NCI-H69 (cell line): ENCODE data around the gene CTDSP2.
A peak's percentile ranks its signal among the peaks of the same experiment; 100 is the strongest.
"Not testable (repeated sequence)": the region's sequence is repeated elsewhere in the genome, so short reads cannot be mapped to it uniquely, and the experiment has no call there.

ENCODE experiments used
- DNase-seq: peaks from one replicate; lab custom pipeline; 2025; lab: John Stamatoyannopoulos, UW

The CTDSP2 gene

DNA sequence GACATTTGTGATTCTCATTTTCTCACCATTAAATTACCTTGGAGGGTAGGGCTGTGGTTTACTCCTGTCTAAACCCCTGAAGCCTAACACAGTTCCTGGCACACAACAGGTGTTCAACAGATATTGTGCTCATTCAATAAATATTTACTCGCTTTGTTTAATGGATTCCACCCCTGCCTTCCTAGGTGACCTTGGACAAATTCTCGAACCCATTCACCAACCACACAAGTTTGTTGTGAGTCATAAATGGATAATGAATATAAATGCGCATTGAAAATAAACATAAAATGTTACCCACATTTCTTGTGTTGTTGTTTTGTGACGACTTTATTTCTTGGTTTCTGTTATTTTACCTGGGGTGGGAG, 64.3 kb downstream of the CTDSP2 start:
- DNase-seq, result peak; percentile 60

DNA sequence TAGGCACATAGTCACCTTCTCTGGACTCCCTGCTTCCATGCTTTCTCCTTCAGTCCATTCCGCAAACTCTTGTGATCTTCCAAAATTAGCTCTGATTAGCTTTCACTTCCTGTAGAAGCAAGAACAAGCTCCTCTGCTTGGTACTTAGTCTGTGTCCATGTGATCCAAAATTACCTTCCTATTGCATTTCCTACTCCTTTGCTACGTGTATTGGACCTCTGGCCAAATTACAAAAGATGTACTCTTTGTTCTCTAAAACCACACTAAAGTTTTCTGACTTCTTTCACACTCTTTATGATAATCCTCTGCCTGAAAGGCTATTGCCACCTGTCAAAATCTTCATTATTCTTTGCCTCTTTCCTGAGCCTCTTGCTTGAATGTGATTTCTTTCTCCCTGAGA, 64.7 kb downstream of the CTDSP2 start:
- DNase-seq, result no peak

DNA sequence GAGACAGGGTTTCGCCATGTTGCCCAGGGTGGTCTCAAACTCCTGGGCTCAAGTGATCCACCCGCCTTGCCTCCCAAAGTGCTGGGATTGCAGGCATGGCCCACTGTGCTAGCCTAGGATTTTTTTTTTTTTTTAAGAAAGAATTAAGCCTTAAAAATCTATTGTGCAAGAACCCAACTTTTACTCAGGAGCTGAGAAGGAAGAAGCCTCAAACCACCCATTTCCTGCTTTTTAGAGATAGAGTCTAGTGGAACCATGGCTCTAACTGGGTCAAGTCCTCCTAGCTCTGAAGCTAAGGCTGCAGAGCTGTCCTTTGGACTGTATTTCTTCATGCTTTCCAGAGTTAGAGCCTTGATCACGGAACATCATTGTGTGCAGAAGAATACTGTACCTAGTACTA, 65.3 kb downstream of the CTDSP2 start:
- no peak for DNase-seq

- DNase-seq, result no peak
Measured at GRCh38 chr12:57780284-57780897, 66.1 kb downstream of the CTDSP2 start.

- DNase-seq, result no peak
Measured at GRCh38 chr12:57779736-57780135, 66.8 kb downstream of the CTDSP2 start.

GRCh38 chr12:57777911-57778310, 68.6 kb downstream of the CTDSP2 start:
- DNase-seq, result no peak

DNA sequence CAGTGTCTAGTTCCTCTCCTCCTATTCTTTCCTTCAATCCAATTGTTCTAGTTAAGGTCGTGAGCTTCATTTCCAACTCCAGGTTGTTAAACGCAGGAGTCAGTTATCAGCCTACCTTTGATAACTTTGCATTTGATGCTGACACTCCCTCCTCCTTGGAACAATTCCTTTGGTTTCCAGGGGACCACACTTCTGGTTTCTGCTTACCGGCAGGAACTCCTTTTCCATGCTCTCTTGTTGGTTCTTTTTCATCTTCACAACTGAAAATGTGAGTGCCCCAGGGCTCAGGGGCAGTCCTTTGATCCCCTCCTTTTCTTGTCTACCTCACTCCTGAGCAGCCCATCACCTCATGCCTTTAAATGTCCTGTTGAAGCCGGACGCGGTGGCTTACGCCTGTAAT, 69.2 kb downstream of the CTDSP2 start:
- no peak for DNase-seq

GRCh38 chr12:57776247-57776587, 70.3 kb downstream of the CTDSP2 start:
- no peak for DNase-seq

DNA sequence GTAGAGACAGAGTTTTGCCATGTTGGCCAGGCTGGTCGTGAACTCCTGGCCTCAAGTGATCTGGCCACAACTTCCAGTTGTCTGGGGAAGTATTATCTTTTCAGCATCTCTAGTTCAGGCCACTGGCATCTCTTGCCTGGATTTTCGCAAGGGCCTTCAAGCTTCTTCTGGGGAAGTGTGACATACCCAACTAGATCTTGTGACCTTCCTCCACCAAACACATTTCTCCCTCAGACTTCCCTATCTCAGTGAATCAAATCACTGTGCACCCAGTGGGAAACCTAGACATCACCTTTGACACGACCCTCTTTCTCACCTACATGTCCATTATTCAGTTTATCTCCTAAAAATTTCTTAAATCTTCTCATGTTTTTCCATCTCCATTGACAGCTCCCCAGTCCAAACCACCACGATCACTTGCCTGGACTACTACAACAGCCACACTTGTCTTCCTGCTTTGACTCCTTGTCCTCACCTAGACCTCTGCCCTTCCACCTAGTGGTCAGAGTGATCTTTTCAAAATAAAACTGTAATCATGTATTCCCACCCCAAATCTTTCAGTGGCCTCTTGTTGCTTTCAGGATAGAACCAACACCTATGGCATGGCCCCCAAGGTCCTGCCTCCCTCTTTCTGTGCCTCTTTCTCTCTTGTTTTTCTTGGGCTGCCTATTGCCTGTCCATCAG, 70.8 kb downstream of the CTDSP2 start:
- no peak for DNase-seq

DNA sequence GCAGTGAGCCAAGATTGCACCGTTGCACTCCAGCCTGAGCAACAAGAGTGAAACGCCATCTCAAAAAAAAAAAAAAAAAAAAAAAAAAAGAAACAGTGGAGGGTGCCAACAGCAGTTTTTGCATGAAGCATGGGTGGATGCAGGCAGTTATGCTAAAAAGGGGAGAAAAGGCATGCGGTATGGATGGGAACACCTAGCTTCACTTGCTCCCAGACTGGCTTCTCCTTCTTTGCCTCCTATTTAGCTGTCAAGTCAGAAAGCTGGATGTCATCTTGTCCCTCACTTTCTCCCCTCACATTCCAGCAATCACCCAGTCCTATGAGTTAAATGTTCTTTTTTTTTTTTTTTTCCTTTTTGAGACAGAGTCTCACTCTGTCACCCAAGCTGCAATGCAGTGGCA, 71.5 kb downstream of the CTDSP2 start:
- DNase-seq, result no peak

DNA sequence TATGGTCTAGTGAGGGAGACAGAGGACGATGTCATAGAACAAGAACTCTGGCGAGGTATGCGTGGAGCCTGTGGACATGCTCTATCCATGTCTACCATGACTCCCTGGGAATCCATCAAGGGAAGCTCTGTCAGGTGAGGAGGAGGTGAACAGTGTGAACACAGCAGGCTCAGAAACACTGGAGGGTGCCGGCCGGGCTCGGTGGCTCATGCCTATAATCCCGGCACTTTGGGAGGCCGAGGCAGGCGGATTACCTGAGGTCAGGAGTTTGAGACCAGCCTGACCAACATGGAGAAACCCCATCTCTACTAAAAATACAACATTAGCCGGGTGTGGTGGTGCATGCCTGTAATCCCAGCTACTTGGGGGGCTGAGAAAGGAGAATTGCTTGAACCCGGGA, 71.9 kb downstream of the CTDSP2 start:
- DNase-seq, result not testable (repeated sequence)

- DNase-seq, result peak; percentile 79
Measured at GRCh38 chr12:57772429-57773322, 73.9 kb downstream of the CTDSP2 start, which contains the start of gene EEF1AKMT3. EEF1AKMT3 (plus strand) TSS chr12:57772614; CDS start chr12:57772725, 111 bp downstream.

DNA sequence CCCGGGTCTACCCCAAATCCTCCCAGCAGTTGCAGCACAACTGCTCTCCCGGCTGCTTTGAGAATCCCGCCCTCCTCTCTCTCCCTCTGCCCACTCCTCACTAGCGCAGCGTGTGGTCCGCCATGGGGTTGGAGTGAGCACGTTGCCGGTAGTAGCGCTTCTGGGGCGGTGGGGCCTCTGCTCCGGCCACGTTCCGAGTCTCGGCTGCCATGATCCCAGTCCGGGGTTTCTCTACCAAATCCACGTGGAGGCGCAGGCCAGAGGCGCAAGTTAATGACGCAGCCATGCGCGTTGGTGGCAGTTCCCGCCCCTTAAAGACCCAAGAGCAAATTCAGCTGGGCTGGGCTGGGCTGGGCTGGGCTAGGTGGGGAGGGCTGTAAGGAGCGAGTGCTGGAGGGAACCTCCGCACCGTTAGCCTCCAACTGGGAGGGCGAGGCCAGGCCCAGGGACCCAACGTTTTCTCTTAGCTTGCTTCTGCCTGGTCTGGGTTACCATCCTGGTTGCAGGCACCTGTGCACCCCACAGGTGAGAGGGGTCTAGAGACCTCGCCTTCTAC, 74.6 kb downstream of the CTDSP2 start, which contains the start of gene METTL1:
TSS of gene METTL1 (minus strand) at position 233 of the 556 bp plus-strand sequence. CDS start at position 211, 22 bp downstream.
- peak; percentile 98 for DNase-seq

DNA sequence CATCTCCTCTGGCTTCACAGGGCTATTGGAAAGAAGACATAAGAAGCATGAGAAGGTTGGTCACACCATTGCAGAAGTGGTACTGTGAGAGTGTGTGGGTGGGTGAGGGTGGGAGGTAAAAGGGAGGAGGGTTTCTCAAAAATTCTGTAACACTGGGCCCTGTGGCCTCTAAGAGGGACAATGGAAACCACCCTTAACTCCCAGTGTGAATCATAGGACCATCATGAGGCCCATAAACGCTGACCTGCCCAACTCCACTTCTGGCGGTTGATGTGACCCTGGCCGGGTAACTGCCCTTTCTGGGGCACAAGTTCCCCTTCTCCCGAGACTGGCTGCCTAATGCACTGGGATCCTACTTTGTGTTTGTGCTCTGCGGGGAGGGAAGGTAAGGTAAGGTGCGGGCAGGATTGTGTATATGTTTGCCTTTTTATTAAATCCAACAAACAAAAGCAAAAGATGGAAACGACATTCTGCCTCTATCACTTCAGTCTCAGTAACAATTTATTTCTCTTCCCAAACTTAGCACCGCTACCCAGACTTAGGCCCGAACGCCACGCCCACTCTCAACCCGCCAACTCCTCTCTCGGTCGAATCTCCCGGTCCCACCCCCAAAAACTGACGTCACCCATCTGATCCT, 75.2 kb downstream of the CTDSP2 start:
- peak; percentile 93 for DNase-seq

GRCh38 chr12:57770734-57771133, 75.8 kb downstream of the CTDSP2 start:
- DNase-seq, result no peak
